H1 (cell line): ENCODE measurements around the gene ZBTB24. TPM values are rescaled to one million over a fixed set of nuclear protein-coding genes. Genes with fewer than 3 reads are reported as not detected.

Experiments used
- HDAC2 ChIP-seq, 2 experiments: fragments of 300-600 bp in 1 of 2; sonication (generic) in 1 of 2; IDR thresholded peaks; 2 replicates each; pipeline ENCODE4 v1.6.1; 2011 to 2012; ENCODE audit warnings: low read depth in 2 of 2, low read length in 2 of 2, mild to moderate bottlenecking in 2 of 2, moderate library complexity in 2 of 2, borderline replicate concordance in 1 of 2, inconsistent platforms in 1 of 2
- KDM4A ChIP-seq: IDR thresholded peaks from one replicate; pipeline ENCODE4 v1.7.1; 2012; ENCODE audit warnings: low read depth, mild to moderate bottlenecking, moderate library complexity, low read length, inconsistent platforms; ENCODE audit not compliant: severe bottlenecking
- polyA plus RNA-seq, 7 experiments: library from polyadenylated mRNA; depleted of rRNA in 3 of 7; stranded (reverse) in 5 of 7; unstranded in 2 of 7; fragments of >200 nt in 5 of 7; fragments of 200-250 nt in 2 of 7; gene quantifications; 1 replicate in 5 of 7; 2 replicates in 1 of 7; 4 replicates in 1 of 7; pipeline versions ENCODE4 v1.2.1 to v1.2.3, GENCODE V29; 2011 to 2013; ENCODE audit warnings: missing spikeins in 2 of 7, mixed read lengths in 2 of 7
- total RNA-seq: library from RNA; stranded (reverse); fragmentation: NEBNext Ultra II Directional; extraction: Animal tissue kit (Norgen Biotek cat#: 25700); gene quantifications from 2 replicates; pipeline ENCODE4 v1.2.1, GENCODE V29; 2021

ZBTB24 gene
- total and polyA plus RNA-seq, 2 of the 8 experiments (the other 6 are each of a cell fraction or from before 2014, with no cell fraction given) = 7.5 to 21.0 TPM

GRCh38 chr6:109524129-109524528 is 41.1 kb upstream of the ZBTB24 start (continued):
- no peak for TF ChIP-seq KDM4A
- TF ChIP-seq HDAC2 (IDR thresholded peaks at IDR 0.05; ENCODE audit: borderline replicate concordance in 1 of 2, low read depth in 2 of 2, low read length in 2 of 2) = no peak
